ENCODE results near the gene CFAP70. TPM values are rescaled to one million over a fixed set of nuclear protein-coding genes. Genes with fewer than 3 reads are reported as not detected.
"Not testable (repeated sequence)": the region's sequence is repeated elsewhere in the genome, so short reads cannot be mapped to it uniquely, and the experiment has no call there.

Gene CFAP70
- 1 to 10 TPM in 1 of 2 donors, under 1 TPM in 1; 0.95 to 1.1 TPM for total RNA-seq

GRCh38 chr10:73358331-73359279, at the start of gene CFAP70:
Gene CFAP70 (minus strand): TSS chr10:73358864. CDS start chr10:73354796, 4,068 bp downstream.
- peaks cover 0 to 1% of the 10 kb centered on the region in 2 donors for H3K36me3 Mint-ChIP-seq (ENCODE audit: insufficient read depth in 2 of 2)
- no peaks in the 10 kb centered on the region for H3K27me3 Mint-ChIP-seq (ENCODE audit: low read depth)
- peaks cover 18% of the 10 kb centered on the region for H3K4me1 Mint-ChIP-seq (ENCODE audit: low read depth)
- peak within 1 kb of the TSS; percentile 92 for H3K27ac Mint-ChIP-seq
- no peaks in the 10 kb centered on the region for H3K9me3 Mint-ChIP-seq
- DNase-seq (peak; percentile 92 to 94), ATAC-seq (replicated peaks in 1 of 2) (peak; percentile 98)
- H3K4me3 Mint-ChIP-seq, result peak within 1 kb of the TSS; percentile 91 to 98

GRCh38 chr10:73408061-73408460, 49.4 kb upstream of the CFAP70 start:
- Mint-ChIP-seq H3K4me3 (peak overlapping the region in 1 of 2 donors; percentile 5), H3K36me3 (ENCODE audit: insufficient read depth in 2 of 2) (peaks cover 9 to 14% of the 10 kb centered on the region in 2 donors), H3K27ac (no peak overlapping the region), H3K4me1 (ENCODE audit: low read depth) (peaks cover 75% of the 10 kb centered on the region), H3K9me3 (no peaks in the 10 kb centered on the region), H3K27me3 (ENCODE audit: low read depth) (no peaks in the 10 kb centered on the region)
- no peak for DNase-seq
- no peak for ATAC-seq (replicated peaks in 1 of 2)

- Mint-ChIP-seq H3K27ac (no peak overlapping the region), H3K36me3 (ENCODE audit: insufficient read depth in 2 of 2) (peaks cover 5 to 15% of the 10 kb centered on the region in 2 donors)
Measured at GRCh38 chr10:73407495-73407894, 48.8 kb upstream of the CFAP70 start.

DNA sequence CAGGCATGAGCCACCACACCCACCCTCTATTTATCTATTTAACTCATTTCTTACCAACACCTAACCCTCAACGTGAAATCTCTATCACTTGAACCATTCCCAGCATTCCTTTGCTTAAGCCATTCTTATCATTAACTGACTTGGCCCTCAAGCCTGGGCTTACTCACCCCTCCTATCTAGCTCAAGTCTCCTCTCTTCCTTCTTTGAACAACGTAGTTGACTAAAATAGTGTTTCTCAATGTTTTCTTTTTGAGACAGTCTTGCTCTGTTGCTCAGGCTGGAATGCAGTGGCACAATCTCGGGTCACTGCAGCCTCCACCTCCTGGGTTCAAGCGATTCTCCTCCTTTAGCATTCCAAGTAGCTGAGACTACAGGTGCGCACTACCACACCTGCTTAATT, 48.2 kb upstream of the CFAP70 start:
- Mint-ChIP-seq H3K9me3 (no peaks in the 10 kb centered on the region), H3K4me1 (ENCODE audit: low read depth) (peaks cover 63% of the 10 kb centered on the region), H3K27me3 (ENCODE audit: low read depth) (no peaks in the 10 kb centered on the region), H3K36me3 (ENCODE audit: insufficient read depth in 2 of 2) (peaks cover 5 to 15% of the 10 kb centered on the region in 2 donors), H3K4me3 (no peak overlapping the region), H3K27ac (no peak overlapping the region)
- ATAC-seq (replicated peaks in 1 of 2), result no peak
- no peak for DNase-seq

More at GRCh38 chr10:73407495-73407894, 48.8 kb upstream of the CFAP70 start:
- Mint-ChIP-seq H3K27me3 (ENCODE audit: low read depth) (no peaks in the 10 kb centered on the region), H3K4me3 (no peak overlapping the region), H3K9me3 (no peaks in the 10 kb centered on the region), H3K4me1 (ENCODE audit: low read depth) (peaks cover 69% of the 10 kb centered on the region)
- ATAC-seq (replicated peaks in 1 of 2) (no peak), DNase-seq (no peak)

GRCh38 chr10:73405556-73405955, 46.9 kb upstream of the CFAP70 start:
- DNase-seq (no peak), ATAC-seq (replicated peaks in 1 of 2) (no peak)
- H3K27me3 Mint-ChIP-seq (ENCODE audit: low read depth), result no peaks in the 10 kb centered on the region
- peaks cover 50% of the 10 kb centered on the region for H3K4me1 Mint-ChIP-seq (ENCODE audit: low read depth)
- peaks cover 5 to 15% of the 10 kb centered on the region in 2 donors for H3K36me3 Mint-ChIP-seq (ENCODE audit: insufficient read depth in 2 of 2)
- H3K4me3 Mint-ChIP-seq, result no peak overlapping the region
- no peaks in the 10 kb centered on the region for H3K9me3 Mint-ChIP-seq
- H3K27ac Mint-ChIP-seq, result no peak overlapping the region

- ATAC-seq (replicated peaks in 1 of 2), result no peak
- no peaks in the 10 kb centered on the region for H3K9me3 Mint-ChIP-seq
- H3K27me3 Mint-ChIP-seq (ENCODE audit: low read depth), result no peaks in the 10 kb centered on the region
- peaks cover 41% of the 10 kb centered on the region for H3K4me1 Mint-ChIP-seq (ENCODE audit: low read depth)
- H3K4me3 Mint-ChIP-seq, result no peak overlapping the region
- H3K36me3 Mint-ChIP-seq (ENCODE audit: insufficient read depth in 2 of 2), result peaks cover 5 to 11% of the 10 kb centered on the region in 2 donors
- DNase-seq, result no peak
- H3K27ac Mint-ChIP-seq, result no peak overlapping the region
Measured at GRCh38 chr10:73404690-73405089, 46.0 kb upstream of the CFAP70 start.

DNA sequence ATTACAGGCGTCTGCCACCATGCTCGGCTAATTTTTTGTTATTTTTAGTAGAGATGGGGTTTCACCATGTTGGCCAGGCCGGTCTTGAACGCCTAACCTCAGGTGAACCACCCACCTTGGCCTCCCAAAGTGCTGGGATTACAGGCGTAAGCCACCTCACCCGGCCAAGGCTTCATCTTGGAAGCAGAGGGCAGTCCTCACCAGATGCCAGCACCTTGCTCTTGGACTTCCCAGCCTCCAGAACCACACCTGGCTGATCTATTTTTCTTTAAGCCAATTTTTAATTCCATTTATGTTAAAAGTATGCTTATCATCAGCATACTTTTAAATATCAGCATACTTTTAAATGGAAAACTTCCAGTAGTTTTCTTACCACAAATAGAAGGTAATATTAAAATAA, 43.0 kb upstream of the CFAP70 start:
- ATAC-seq (replicated peaks in 1 of 2) (no peak), DNase-seq (no peak)
- H3K4me1 Mint-ChIP-seq (ENCODE audit: low read depth), result peaks cover 12% of the 10 kb centered on the region
- no peaks in the 10 kb centered on the region for H3K9me3 Mint-ChIP-seq
- peaks cover 0 to 1% of the 10 kb centered on the region in 2 donors for H3K36me3 Mint-ChIP-seq (ENCODE audit: insufficient read depth in 2 of 2)
- H3K27ac Mint-ChIP-seq, result no peak overlapping the region
- no peak overlapping the region for H3K4me3 Mint-ChIP-seq
- H3K27me3 Mint-ChIP-seq (ENCODE audit: low read depth), result no peaks in the 10 kb centered on the region

DNA sequence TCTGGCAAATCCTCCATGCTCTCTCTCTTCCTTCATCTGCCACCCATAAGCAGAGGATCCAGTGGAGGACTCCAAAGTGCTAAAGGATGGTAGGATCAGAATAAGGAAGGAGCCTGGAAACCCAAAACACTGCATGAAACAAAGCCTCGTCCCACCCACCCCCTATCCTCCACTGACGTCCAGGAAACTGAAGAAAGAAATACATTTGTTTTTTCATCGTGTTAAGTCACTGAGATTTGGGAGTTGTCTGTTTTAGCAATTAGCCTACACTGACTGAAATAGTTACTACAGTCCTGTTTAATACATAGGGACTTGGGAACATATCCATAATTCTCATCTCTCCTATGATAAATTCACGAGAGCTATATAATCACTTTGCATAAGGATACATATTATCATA, 40.4 kb upstream of the CFAP70 start:
- ATAC-seq (replicated peaks in 1 of 2) (no peak), DNase-seq (no peak)
- H3K4me3 Mint-ChIP-seq, result no peak overlapping the region
- H3K4me1 Mint-ChIP-seq (ENCODE audit: low read depth), result no peaks in the 10 kb centered on the region
- H3K36me3 Mint-ChIP-seq (ENCODE audit: insufficient read depth in 2 of 2), result peaks cover 8 to 11% of the 10 kb centered on the region in 2 donors
- no peaks in the 10 kb centered on the region for H3K27me3 Mint-ChIP-seq (ENCODE audit: low read depth)
- no peak overlapping the region for H3K27ac Mint-ChIP-seq
- H3K9me3 Mint-ChIP-seq, result no peaks in the 10 kb centered on the region

DNA sequence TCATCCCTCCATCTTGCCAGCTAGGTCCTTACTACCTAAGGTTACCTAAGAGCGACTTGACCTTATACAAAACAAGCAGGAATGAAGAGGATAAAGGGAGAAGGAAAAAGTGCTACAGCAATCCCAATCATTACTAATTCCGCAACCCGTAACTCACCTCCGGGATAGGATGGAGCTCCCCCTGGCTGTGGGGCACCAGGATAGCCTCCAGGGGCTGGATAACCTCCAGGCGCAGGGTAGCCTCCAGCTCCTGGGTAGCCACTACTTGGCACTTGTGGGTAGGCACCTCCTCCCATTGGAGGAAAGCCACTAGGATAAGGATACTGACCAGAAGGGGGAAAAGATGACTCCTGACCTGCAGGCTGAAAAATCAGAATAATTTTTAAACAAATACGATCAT, 39.4 kb upstream of the CFAP70 start:
- Mint-ChIP-seq H3K9me3 (peaks cover 0 to 2% of the 10 kb centered on the region in 2 donors), H3K27me3 (ENCODE audit: low read depth) (no peaks in the 10 kb centered on the region), H3K4me3 (no peak overlapping the region), H3K27ac (no peak overlapping the region), H3K36me3 (ENCODE audit: insufficient read depth in 2 of 2) (peaks cover 10 to 16% of the 10 kb centered on the region in 2 donors), H3K4me1 (ENCODE audit: low read depth) (no peaks in the 10 kb centered on the region)
- ATAC-seq (replicated peaks in 1 of 2) (no peak), DNase-seq (no peak)

DNA sequence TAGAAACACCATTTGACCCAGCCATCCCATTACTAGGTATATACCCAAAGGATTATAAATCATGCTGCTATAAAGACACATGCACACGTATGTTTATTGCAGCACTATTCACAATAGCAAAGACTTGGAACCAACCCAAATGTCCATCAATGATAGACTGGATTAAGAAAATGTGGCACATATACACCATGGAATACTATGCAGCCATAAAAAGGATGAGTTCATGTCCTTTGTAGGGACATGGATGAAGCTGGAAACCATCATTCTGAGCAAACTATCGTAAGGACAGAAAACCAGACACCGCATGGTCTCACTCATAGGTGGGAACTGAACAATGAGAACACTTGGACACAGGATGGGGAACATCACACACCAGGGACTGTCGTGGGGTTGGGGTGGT, 35.7 kb upstream of the CFAP70 start:
- H3K36me3 Mint-ChIP-seq (ENCODE audit: insufficient read depth in 2 of 2), result peaks cover 17 to 30% of the 10 kb centered on the region in 2 donors
- H3K4me1 Mint-ChIP-seq (ENCODE audit: low read depth); ATAC-seq (replicated peaks in 1 of 2); H3K27ac Mint-ChIP-seq; H3K4me3 Mint-ChIP-seq; DNase-seq; H3K27me3 Mint-ChIP-seq (ENCODE audit: low read depth); H3K9me3 Mint-ChIP-seq: not testable (repeated sequence)

GRCh38 chr10:73388228-73388627, 29.6 kb upstream of the CFAP70 start:
- Mint-ChIP-seq H3K36me3 (ENCODE audit: insufficient read depth in 2 of 2) (peaks cover 12 to 33% of the 10 kb centered on the region in 2 donors), H3K27ac (no peak overlapping the region), H3K4me3 (no peak overlapping the region), H3K4me1 (ENCODE audit: low read depth) (no peaks in the 10 kb centered on the region), H3K27me3 (ENCODE audit: low read depth) (no peaks in the 10 kb centered on the region), H3K9me3 (no peaks in the 10 kb centered on the region)
- DNase-seq, result no peak
- no peak for ATAC-seq (replicated peaks in 1 of 2)

DNA sequence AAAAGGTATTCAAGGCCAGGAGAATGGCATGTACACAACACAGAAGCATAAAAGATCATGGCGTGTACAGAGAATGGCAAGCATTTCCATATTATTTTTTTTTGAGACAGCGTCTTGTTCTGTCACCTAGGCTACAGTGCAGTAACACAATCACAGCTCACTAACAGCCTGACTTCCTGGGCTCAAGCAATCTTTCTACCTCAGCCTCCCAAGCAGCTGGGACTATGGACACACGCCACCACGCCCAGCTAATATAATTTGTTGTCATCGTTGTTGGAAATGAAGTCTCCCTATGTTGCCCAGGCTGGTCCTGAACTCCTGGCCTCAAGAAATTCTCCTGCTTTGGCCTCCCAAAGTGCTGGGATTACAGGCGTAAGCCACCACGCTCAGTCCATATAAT, 27.9 kb upstream of the CFAP70 start:
- H3K4me3 Mint-ChIP-seq, result no peak overlapping the region
- peaks cover 9 to 33% of the 10 kb centered on the region in 2 donors for H3K36me3 Mint-ChIP-seq (ENCODE audit: insufficient read depth in 2 of 2)

GRCh38 chr10:73379064-73379748, 20.5 kb upstream of the CFAP70 start:
- no peaks in the 10 kb centered on the region for H3K9me3 Mint-ChIP-seq
- no peaks in the 10 kb centered on the region for H3K27me3 Mint-ChIP-seq (ENCODE audit: low read depth)
- H3K36me3 Mint-ChIP-seq (ENCODE audit: insufficient read depth in 2 of 2), result peaks cover 9 to 24% of the 10 kb centered on the region in 2 donors
- ATAC-seq (replicated peaks in 1 of 2) (peak; percentile 29 to 50), DNase-seq (no peak)
- H3K4me3 Mint-ChIP-seq, result no peak overlapping the region
- peaks cover 8% of the 10 kb centered on the region for H3K4me1 Mint-ChIP-seq (ENCODE audit: low read depth)
- H3K27ac Mint-ChIP-seq, result peak overlapping the region; percentile 95

More for the DNA sequence above, 27.9 kb upstream of the CFAP70 start:
- Mint-ChIP-seq H3K9me3 (no peaks in the 10 kb centered on the region), H3K27ac (no peak overlapping the region), H3K4me1 (ENCODE audit: low read depth) (no peaks in the 10 kb centered on the region), H3K27me3 (ENCODE audit: low read depth) (no peaks in the 10 kb centered on the region)
- no peak for ATAC-seq (replicated peaks in 1 of 2)
- no peak for DNase-seq
